Common myeloid progenitor, CD34-positive (primary cell): Measurements from ENCODE around the gene TEX10.

Source experiments
- CTCF ChIA-PET: fragments of 350-600 bp; sonication (Branson Sonifier 250); formaldehyde crosslinking; loops from one replicate; lab custom pipeline; 2021; ENCODE audit warnings: antibody characterized with exemption; lab: Charles Lee
- POLR2A ChIA-PET: fragments of 350-600 bp; sonication (Branson Sonifier 250); formaldehyde crosslinking; loops from one replicate; lab custom pipeline; 2021; ENCODE audit warnings: antibody characterized with exemption; lab: Charles Lee
- DNase-seq, 3 donors: peaks; one replicate each; pipeline versions ENCODE4 v3.0.0 to v3.0.0-alpha.2; 2013
- H3K27ac ChIP-seq, 2 experiments: 1 replicate in 1 of 2; 2 replicates in 1 of 2; pipeline ENCODE4 v1.7.0; 2013; ENCODE audit warnings: inconsistent platforms in 2 of 2, low read length in 2 of 2, mild to moderate bottlenecking in 2 of 2, low read depth in 1 of 2, moderate library complexity in 1 of 2; ENCODE audit not compliant: severe bottlenecking in 2 of 2, insufficient read depth in 1 of 2, poor library complexity in 1 of 2
- H3K27me3 ChIP-seq, 5 experiments: replicated peaks in 2 of 5; 1 replicate in 3 of 5; 2 replicates in 2 of 5; pipeline versions ENCODE4 v1.6.1 to v1.7.0; 2013; ENCODE audit warnings: low read length in 4 of 5, mild to moderate bottlenecking in 2 of 5, moderate library complexity in 2 of 5, inconsistent platforms in 1 of 5; ENCODE audit not compliant: insufficient read depth in 5 of 5, control insufficient read depth in 4 of 5
- H3K36me3 ChIP-seq, 4 experiments: 1 replicate in 2 of 4; 2 replicates in 2 of 4; pipeline versions ENCODE4 v1.6.1 to v1.7.0; 2013; ENCODE audit warnings: low read length in 3 of 4, control low read depth in 1 of 4, mild to moderate bottlenecking in 1 of 4; ENCODE audit not compliant: control insufficient read depth in 4 of 4, insufficient read depth in 4 of 4
- H3K4me1 ChIP-seq, 4 experiments: 1 replicate in 3 of 4; 2 replicates in 1 of 4; pipeline versions ENCODE4 v1.6.1 to v1.7.1; 2013; ENCODE audit warnings: low read length in 3 of 4, mild to moderate bottlenecking in 3 of 4, control low read depth in 1 of 4, inconsistent platforms in 1 of 4, moderate library complexity in 1 of 4; ENCODE audit not compliant: control insufficient read depth in 4 of 4, insufficient read depth in 4 of 4; ENCODE audit errors: control extremely low read depth in 1 of 4
- H3K4me3 ChIP-seq, 7 experiments: 1 replicate in 4 of 7; 2 replicates in 3 of 7; pipeline versions ENCODE4 v1.5.1 to v1.7.0; 2013; ENCODE audit warnings: mild to moderate bottlenecking in 7 of 7, low read length in 6 of 7, moderate library complexity in 6 of 7, inconsistent platforms in 2 of 7, low read depth in 2 of 7, control low read depth in 1 of 7; ENCODE audit not compliant: insufficient read depth in 4 of 7, control insufficient read depth in 1 of 7; ENCODE audit errors: extremely low read depth in 1 of 7
- H3K9me3 ChIP-seq, 5 experiments: 1 replicate in 4 of 5; 2 replicates in 1 of 5; pipeline versions ENCODE4 v1.6.1 to v1.7.1; 2013; ENCODE audit warnings: low read length in 4 of 5, mild to moderate bottlenecking in 2 of 5, inconsistent platforms in 1 of 5, low read depth in 1 of 5, moderate library complexity in 1 of 5; ENCODE audit not compliant: control insufficient read depth in 4 of 5, insufficient read depth in 2 of 5; ENCODE audit errors: control extremely low read depth in 1 of 5
- WGBS: methylation state at CpG from one replicate; pipeline ENCODE4 v1.1.5; 2013; ENCODE audit not compliant: insufficient coverage; 5-methylcytosine and 5-hydroxymethylcytosine counted together

TEX10 gene

GRCh38 chr9:100352201-100352726 lies 478 bp downstream of the TEX10 start:
- peaks cover 18 to 42% (median 31%) of the 10 kb centered on the region in 4 experiments for H3K4me1 ChIP-seq
- peak; percentile 31 to 67 (median 61) for DNase-seq
- WGBS = 0% methylated on average over 32 of the region's 43 CpGs
- peak overlapping the region; percentile 73 to 94 (median 87) for H3K4me3 ChIP-seq
- POLR2A ChIA-PET = interaction anchor here (0.6 to 1.4 kb wide), 3 partner anchors 12 to 133 kb away, joined by 4 to 6 read pairs (median 5); partner anchors contain the start of gene MSANTD3
- peaks cover 0 to 9% (median 6%) of the 10 kb centered on the region in 5 experiments for H3K9me3 ChIP-seq
- CTCF ChIA-PET = interaction anchor here (0.9 to 1.4 kb wide), 3 partner anchors 10 to 31 kb away, joined by 3 to 4 read pairs (median 4); no protein-coding TSS in a partner anchor
- peak overlapping the region; percentile 80 to 92 for H3K27ac ChIP-seq
- peaks cover 0 to 17% (median 4%) of the 10 kb centered on the region in 4 experiments for H3K36me3 ChIP-seq
- H3K27me3 ChIP-seq = no peaks in the 10 kb centered on the region

DNA sequence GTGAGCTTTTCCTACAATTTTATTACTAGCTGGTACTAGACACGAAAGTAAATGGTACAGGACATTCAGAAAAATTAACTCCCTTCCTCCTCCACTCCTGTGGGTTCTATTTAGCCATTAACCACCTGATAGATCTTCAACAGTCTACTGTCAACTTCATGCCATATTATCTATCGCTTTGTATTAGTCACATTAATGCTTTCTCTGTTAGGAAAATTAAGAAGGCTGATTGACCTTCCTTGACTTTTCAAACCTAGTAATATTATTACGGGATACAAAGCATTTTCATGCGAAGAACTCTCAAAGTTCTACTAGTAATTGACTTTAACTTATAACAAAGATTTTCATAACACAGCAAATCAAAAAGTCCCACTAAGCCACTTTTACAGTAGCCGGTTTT lies 1.2 kb downstream of the TEX10 start:
- WGBS = 26% methylated on average over 4 of the region's 5 CpGs
- no peak for DNase-seq
- peaks cover 18 to 42% (median 28%) of the 10 kb centered on the region in 4 experiments for H3K4me1 ChIP-seq
- POLR2A ChIA-PET = interaction anchor here (0.6 to 1.4 kb wide), 5 partner anchors 9 to 1163 kb away, joined by 3 to 6 read pairs (median 4); partner anchors contain the start of gene MSANTD3
- CTCF ChIA-PET = interaction anchor here (0.5 to 2.0 kb wide), 6 partner anchors 9 to 86 kb away, joined by 3 to 14 read pairs (median 4); no protein-coding TSS in a partner anchor
- no peaks in the 10 kb centered on the region for H3K27me3 ChIP-seq
- peaks cover 0 to 6% (median 5%) of the 10 kb centered on the region in 5 experiments for H3K9me3 ChIP-seq
- peaks cover 4 to 24% (median 8%) of the 10 kb centered on the region in 4 experiments for H3K36me3 ChIP-seq
- peak overlapping the region in 6 of 7 experiments; percentile 73 to 94 (median 86) for H3K4me3 ChIP-seq
- peak overlapping the region; percentile 80 to 92 for H3K27ac ChIP-seq

DNA sequence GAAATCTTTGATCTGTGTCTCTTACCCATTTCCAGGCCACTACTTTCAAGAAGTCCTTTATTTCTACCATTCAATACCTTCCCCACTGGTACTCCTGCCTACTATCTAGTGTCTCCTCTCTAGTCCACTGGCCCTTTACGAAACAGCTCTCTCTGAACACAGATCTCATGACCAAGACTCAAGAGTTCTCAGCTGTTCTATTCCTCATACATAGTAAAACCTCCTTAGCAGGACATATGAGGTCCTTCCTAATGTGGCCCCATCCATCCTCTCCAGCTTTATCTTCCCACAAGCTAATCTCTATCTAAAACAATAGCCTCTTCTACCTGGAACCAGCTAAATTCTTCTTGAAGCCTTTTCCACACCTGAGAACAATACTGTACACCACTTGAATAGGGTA lies 2.6 kb downstream of the TEX10 start:
- ChIA-PET POLR2A (interaction anchor here (1.0 kb wide), 1 partner anchor 8 kb away, joined by 3 read pairs; no protein-coding TSS in a partner anchor), CTCF (interaction anchor here (1.0 to 2.0 kb wide), 4 partner anchors 21 to 88 kb away, joined by 3 to 14 read pairs (median 4); no protein-coding TSS in a partner anchor)
- no peak overlapping the region for H3K27ac ChIP-seq
- H3K36me3 ChIP-seq = peaks cover 7 to 30% (median 14%) of the 10 kb centered on the region in 4 experiments
- DNase-seq = no peak
- H3K4me3 ChIP-seq = peak overlapping the region in 4 of 7 experiments; percentile 6 to 94 (median 49)
- H3K27me3 ChIP-seq = no peaks in the 10 kb centered on the region
- peaks cover 0 to 4% (median 1%) of the 10 kb centered on the region in 5 experiments for H3K9me3 ChIP-seq
- peaks cover 18 to 42% (median 28%) of the 10 kb centered on the region in 4 experiments for H3K4me1 ChIP-seq
- WGBS = 100% methylated on average over 1 of the region's 1 CpG

DNA sequence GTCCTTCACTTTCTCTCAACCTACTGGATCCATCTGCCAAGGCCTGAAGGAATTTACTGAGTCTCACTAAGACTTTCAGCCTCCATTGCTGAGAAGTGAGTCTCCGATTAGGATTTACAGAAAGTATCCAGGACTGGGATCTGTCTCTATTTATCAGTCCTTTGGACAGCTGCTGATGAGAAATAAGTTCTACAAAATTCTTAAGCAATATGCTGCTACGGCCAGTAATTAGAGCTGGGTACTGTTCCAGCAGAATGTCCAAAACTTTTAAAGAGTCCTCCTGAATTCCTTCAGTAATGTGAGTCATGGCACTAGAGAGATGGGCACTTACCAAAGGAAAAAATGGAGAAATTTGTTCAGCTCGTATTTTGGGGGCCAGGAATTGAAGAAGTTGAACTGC lies 5.9 kb downstream of the TEX10 start:
- no peaks in the 10 kb centered on the region for H3K27me3 ChIP-seq
- DNase-seq = no peak
- peaks cover 12 to 43% (median 18%) of the 10 kb centered on the region in 4 experiments for H3K36me3 ChIP-seq
- WGBS = 100% methylated on average over 2 of the region's 3 CpGs
- no peaks in the 10 kb centered on the region for H3K9me3 ChIP-seq
- ChIA-PET CTCF (interaction anchor here (1.2 to 3.2 kb wide), 3 partner anchors 15 to 25 kb away, joined by 3 to 13 read pairs (median 8); no protein-coding TSS in a partner anchor), POLR2A (no interaction called here)
- no peak overlapping the region for H3K4me3 ChIP-seq
- H3K27ac ChIP-seq = no peak overlapping the region
- peaks cover 11 to 26% (median 19%) of the 10 kb centered on the region in 4 experiments for H3K4me1 ChIP-seq

GRCh38 chr9:100341889-100342288 lies 10.9 kb downstream of the TEX10 start:
- Histone ChIP-seq H3K36me3 (peaks cover 8 to 63% (median 27%) of the 10 kb centered on the region in 4 experiments), H3K4me3 (no peak overlapping the region), H3K4me1 (peaks cover 0 to 2% (median 0%) of the 10 kb centered on the region in 4 experiments), H3K27ac (no peak overlapping the region), H3K9me3 (no peaks in the 10 kb centered on the region), H3K27me3 (no peaks in the 10 kb centered on the region)
- WGBS = 100% methylated on average over 3 of the region's 3 CpGs
- DNase-seq = no peak
- ChIA-PET CTCF (interaction anchor here (1.1 to 1.2 kb wide), 2 partner anchors 11 to 18 kb away, joined by 4 read pairs; partner anchors contain the start of gene TEX10), POLR2A (interaction anchor here (1.3 kb wide), 1 partner anchor 9 kb away, joined by 3 read pairs; no protein-coding TSS in a partner anchor)

DNA sequence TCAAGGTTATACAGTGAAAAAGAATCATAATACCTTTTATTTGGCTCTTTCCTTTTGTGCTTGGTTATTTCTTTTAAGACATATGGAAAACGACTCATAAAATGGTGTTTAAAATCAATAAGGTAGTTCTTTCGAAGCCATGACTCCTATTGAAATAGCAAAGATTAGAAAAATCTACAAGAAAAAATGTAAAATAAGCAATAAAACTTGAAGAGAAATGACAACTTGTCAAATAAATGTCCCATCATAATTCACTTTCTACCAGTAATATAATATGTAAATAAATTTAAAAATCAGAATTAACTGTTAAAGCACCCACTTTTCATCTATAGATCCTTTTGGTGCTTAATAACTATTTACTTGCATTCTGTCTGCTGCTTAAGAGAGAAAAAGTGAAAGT lies 12.5 kb downstream of the TEX10 start:
- no CpG with 5 or more reads among the region's 2 CpGs for WGBS
- DNase-seq = no peak
- no peak overlapping the region for H3K27ac ChIP-seq
- H3K9me3 ChIP-seq = no peaks in the 10 kb centered on the region
- peaks cover 0 to 2% (median 0%) of the 10 kb centered on the region in 4 experiments for H3K4me1 ChIP-seq
- no peak overlapping the region for H3K4me3 ChIP-seq
- POLR2A ChIA-PET = interaction anchor here (0.6 kb wide), 1 partner anchor 12 kb away, joined by 5 read pairs; no protein-coding TSS in a partner anchor
- no peaks in the 10 kb centered on the region for H3K27me3 ChIP-seq
- CTCF ChIA-PET = interaction anchor here (1.2 to 1.3 kb wide), 3 partner anchors 13 to 309 kb away, joined by 5 read pairs; no protein-coding TSS in a partner anchor
- peaks cover 8 to 55% (median 21%) of the 10 kb centered on the region in 4 experiments for H3K36me3 ChIP-seq
